Suppressor macrophage (primary cell): ENCODE results near the gene IQSEC1.

Source experiments
- DNase-seq, 4 experiments: peaks; one replicate each; pipeline ENCODE4 v3.0.0-alpha.2; 2020 to 2022

Gene IQSEC1

GRCh38 chr3:12905316-12906071, 167.7 kb downstream of the IQSEC1 start:
- no peak for DNase-seq

GRCh38 chr3:12904951-12905315, 168.3 kb downstream of the IQSEC1 start:
- DNase-seq = no peak

DNA sequence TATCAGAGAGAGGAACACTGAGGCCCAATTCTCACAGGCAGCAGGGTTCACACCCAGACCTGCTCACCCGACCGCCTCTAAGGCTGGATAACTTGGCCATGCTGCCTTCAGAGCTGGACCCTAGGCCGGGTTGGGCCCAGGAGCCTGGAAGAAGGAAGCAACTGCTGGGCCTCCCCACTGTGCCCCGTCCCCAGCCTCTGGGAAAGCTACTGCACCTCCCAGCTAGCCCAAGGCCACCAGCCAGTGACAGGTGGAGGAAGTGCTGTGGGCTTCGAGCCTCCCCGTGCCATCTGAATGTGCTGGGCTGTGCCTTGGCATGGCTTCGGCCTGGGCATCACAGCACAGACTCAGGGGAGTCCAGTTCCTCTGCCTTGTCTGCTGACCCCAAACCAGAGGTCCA, 169.3 kb downstream of the IQSEC1 start:
- DNase-seq = no peak

GRCh38 chr3:12903000-12903800, 170.0 kb downstream of the IQSEC1 start:
- no peak for DNase-seq

DNA sequence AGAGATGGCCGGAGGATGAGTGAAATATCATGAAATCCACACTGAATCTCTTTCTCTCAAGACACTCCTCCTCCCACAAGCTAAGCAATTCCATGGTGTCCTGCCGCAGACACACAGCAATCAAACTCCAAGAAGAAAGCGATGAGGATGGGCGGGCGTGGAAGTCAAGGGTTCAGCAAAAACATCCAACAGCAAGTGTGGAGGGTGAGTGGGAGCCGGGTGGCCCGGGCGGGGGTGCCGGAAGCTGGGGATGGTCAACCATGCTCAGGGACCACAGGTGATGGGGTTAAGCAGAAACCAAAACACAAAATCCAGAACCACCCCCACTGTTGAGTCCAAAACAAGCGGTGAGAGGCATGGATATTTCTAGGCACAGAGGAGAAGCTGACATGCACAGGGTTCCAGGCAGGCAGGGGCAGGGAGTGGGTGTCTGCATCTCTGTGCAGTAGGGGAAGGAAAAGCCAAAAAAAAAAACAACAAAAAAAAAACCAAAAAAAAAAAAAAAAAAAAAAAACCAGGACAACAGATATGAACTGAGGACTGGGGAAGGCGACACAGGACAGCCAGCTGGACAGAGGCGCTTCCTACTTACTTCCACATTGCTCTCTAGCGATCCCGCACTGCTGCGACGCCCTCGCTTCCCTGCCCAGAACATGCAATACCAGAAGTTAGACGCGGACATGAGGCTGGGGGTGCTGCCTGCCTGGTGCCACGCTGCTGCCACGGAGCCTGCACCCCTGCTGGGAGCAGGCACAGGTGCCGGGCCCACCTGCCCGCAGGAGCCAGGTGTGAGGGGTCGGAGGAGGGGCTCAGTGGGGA, 170.8 kb downstream of the IQSEC1 start:
- peak; percentile 37 to 72 (median 60) for DNase-seq

- DNase-seq = no peak
Measured at GRCh38 chr3:12901623-12902045, 171.6 kb downstream of the IQSEC1 start.

DNA sequence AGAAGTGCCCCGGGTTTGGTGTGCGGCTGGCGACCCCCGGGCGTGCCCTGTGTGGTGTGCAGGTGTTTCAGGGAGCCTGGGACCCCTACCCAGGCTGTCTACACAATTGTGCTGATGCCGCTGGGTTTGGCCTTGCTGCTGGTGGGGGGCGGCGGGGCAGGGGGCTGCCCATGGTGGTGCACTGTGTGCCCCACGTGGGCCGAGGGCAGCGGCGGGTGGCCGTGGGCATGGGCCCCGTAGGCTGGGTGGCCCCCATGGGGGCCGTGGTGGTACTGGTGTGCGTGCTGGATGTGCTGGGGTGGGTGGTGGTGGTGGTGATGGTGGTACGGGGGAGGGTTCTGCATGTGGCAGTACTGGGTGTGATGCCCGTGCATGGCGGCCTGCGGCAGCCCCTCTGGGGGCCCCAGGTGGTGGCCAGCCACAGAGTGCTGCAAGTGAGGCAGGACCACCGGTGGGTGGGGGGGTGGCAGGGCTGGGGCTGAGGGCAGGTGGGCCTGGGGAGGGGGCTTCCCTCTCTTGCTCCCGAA, 172.3 kb downstream of the IQSEC1 start:
- DNase-seq = no peak

DNA sequence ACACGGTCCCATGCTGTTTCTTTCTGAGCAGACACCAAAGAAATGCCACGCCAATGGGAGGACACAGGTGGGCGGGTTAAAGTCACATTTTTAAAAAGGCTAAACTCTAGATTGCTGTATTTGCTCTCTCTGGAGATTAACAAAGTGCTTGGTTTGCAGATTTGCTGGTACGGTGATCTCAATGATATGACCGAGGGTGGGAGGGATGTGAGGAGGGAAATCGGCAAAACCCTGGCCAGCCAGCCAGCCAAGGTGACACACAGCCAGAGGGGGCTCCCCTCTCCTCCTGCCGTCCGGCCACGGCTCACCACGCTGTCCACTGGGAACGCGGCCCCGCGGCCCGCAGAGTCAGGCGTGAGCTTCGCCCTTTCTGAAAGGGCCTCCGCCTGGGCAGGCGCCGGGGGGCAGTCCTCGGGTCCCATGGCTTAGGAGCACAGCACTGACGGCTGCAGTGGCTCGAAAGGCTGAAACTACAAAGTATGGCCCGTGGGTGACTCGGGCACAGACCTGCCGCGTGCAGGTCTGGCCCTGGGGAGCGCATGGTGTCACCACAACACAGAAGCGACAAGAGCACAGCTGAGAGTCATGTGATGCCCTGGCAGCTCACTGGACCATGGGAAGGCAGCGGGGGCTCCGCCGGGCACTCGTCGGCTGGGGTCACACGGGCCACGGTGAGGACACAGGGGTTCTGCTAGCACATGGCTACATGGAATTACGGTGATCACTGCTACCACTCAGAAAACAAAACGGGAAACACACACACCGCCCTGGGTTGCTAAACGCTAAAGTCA, 174.1 kb downstream of the IQSEC1 start:
- no peak for DNase-seq

DNA sequence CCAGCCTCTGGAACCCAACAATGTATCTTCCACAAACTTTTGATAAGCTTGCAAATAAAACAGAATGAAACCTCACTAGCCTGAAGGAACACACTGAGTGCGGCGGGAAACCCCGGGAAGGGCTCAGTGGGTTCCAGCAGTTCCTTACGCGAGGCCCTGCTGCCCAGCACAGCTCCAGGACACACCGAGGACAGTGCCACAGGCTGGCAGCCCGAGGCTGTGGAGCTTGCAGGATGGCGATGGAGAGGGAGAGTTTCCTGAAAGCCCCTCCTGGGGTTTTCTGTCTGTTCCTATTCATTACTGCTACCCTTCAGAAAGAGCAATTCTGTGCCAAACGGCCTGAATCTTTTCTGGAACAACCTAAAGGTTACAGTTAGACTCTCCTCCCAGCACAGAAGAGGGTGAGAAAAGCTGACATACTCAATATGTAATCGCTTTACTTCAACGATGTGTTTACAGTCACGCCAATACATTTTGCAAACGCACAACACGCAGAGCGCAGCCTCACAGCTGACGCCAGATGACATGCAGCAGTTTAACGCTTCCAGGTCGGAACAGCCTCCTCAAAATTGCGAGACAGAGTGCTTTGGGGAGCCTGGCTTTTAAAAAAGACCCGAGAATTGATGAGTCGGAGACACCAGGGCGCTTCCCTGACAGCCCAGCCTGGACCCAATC, 174.8 kb downstream of the IQSEC1 start:
- no peak for DNase-seq

GRCh38 chr3:12897381-12898289, 175.6 kb downstream of the IQSEC1 start:
- no peak for DNase-seq

- DNase-seq = peak; percentile 37 to 46 (median 42)
Measured at GRCh38 chr3:12896063-12896985, 176.9 kb downstream of the IQSEC1 start.

DNA sequence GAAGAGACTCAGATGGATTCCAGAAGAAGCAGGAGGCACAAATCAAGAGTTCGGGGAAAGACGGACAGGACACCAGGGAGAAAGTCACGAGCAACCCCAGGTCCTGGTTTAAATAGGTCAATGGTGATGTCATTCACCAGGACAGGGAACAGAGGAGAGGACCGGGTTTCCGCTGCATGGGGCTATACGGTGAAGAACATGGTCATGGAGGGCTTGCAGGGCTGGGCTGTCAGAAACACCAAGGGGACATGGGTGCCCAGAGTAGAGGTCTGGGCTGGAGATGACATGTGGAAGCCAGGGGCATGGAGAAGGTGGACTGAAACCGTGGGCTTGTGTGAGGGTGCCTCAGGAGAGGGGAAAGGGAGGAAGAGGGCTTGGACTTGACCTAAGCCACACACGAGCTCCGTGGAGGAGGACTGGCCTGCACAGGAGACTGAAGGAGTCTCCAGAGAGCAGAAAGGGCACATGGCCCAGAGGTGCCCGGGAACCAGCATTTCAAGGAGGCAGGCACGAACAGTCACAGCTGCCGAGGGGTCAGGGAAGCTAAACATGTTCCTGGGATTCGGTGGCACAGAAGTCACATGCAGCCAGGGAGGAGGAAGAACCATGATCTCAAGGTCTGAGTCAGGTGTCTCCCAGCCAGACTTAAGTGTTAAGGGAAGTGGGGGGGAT, 177.7 kb downstream of the IQSEC1 start:
- DNase-seq = peak; percentile 58 to 72 (median 68)

GRCh38 chr3:12894629-12895028, 178.6 kb downstream of the IQSEC1 start:
- DNase-seq = no peak

GRCh38 chr3:12893852-12894251, 179.4 kb downstream of the IQSEC1 start:
- DNase-seq = no peak

GRCh38 chr3:12893247-12893646, 180.0 kb downstream of the IQSEC1 start:
- DNase-seq = no peak

DNA sequence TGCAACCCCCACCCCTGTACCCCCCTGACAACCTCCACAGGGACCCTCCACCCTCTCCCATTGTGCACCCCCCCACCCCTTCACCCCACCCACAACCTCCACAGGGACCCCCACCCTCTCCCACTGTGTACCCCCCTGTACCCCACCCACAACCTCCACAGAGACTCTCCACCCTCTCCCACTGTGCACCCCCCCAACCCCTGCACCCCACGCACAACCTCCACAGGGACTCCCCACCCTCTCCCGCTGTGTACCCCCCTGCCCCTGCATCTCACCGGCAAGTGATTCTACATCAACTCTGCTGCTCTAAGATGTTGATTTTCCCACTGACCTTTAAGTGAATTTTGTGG, 180.4 kb downstream of the IQSEC1 start:
- no peak for DNase-seq

DNA sequence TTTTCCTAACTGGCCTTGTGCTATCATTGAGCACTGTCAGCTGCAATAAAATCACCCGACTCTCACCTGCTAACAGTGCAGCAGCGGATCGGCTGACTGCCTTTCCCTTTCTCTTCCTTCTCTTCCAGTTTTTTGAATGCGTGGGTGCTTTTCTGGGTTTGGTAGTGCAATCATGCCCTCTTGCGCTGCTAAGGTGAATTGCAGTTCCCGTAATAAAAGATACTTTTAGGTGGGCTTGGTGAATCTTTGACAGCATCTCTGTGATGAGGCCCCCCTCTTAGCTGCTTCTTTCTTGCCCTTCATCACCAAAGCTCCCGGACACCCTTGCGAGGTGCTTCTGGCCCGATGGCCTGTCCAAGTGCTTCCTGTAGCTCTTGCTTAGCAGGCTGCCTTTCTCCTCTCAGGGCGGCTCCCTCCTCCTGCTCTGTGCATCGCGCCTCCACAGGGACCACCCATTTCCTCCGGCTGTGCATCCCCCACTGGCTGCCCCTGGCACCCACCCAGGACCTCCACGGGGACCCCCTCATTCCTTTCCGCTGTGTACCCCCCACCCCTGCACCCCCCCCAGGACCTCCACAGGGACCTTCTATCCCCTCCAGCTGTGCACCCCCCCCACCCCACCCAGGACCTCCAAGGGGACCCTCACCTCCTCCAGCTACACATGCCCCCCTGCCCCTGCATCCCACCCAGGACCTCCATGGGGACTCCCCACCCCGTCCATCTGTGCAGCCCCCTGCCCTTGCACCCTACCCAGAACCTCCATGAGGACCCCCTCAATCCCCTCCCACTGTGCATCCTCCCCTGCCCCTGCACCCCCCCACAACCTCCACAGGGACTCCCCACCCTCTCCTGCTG, 181.0 kb downstream of the IQSEC1 start:
- peak; percentile 86 to 92 (median 89) for DNase-seq
